HG03025 (cell line): ENCODE data around the gene SMTN.
"Not testable (repeated sequence)": the region's sequence is repeated elsewhere in the genome, so short reads cannot be mapped to it uniquely, and the experiment has no call there.

Source experiments
- ATAC-seq: cut with Tn5 transposase; IDR thresholded peaks from one replicate; pipeline ENCODE4 v1.9.1; 2021; ENCODE audit warnings: mild to moderate bottlenecking, moderate library complexity; ENCODE audit not compliant: unreplicated experiment, low FRiP score

Gene SMTN

GRCh38 chr22:31069691-31070314, 11.3 kb upstream of the SMTN start:
- ATAC-seq: not testable (repeated sequence)

GRCh38 chr22:31073125-31073524, 8.0 kb upstream of the SMTN start:
- ATAC-seq: not testable (repeated sequence)

- ATAC-seq: not testable (repeated sequence)
Observed at GRCh38 chr22:31073545-31074145, 7.5 kb upstream of the SMTN start.

GRCh38 chr22:31075961-31076360, 5.2 kb upstream of the SMTN start:
- no peak for ATAC-seq

- ATAC-seq: no peak
Observed at GRCh38 chr22:31077681-31078080, 3.4 kb upstream of the SMTN start.

GRCh38 chr22:31078389-31078788, 2.7 kb upstream of the SMTN start:
- not testable (repeated sequence) for ATAC-seq

- ATAC-seq: no peak
Observed at GRCh38 chr22:31079095-31079642, 1.9 kb upstream of the SMTN start.

GRCh38 chr22:31080164-31080847, 812 bp upstream of the SMTN start:
- ATAC-seq: no peak

GRCh38 chr22:31081963-31082605, 966 bp downstream of the SMTN start:
- no peak for ATAC-seq

- no peak for ATAC-seq
Observed at GRCh38 chr22:31082606-31083376, 1.7 kb downstream of the SMTN start.

GRCh38 chr22:31083377-31083768, 2.3 kb downstream of the SMTN start:
- no peak for ATAC-seq

GRCh38 chr22:31083923-31084810, 3.0 kb downstream of the SMTN start:
- no peak for ATAC-seq

- no peak for ATAC-seq
Observed at GRCh38 chr22:31084811-31085492, 3.8 kb downstream of the SMTN start.

GRCh38 chr22:31085493-31085824, 4.3 kb downstream of the SMTN start:
- ATAC-seq: no peak

GRCh38 chr22:31085928-31086327, 4.8 kb downstream of the SMTN start:
- no peak for ATAC-seq

- no peak for ATAC-seq
Observed at GRCh38 chr22:31086703-31087330, 5.7 kb downstream of the SMTN start.

GRCh38 chr22:31087744-31088215, 6.7 kb downstream of the SMTN start:
- no peak for ATAC-seq

GRCh38 chr22:31088233-31088986, 7.3 kb downstream of the SMTN start:
- no peak for ATAC-seq
